GM10266 (cell line): ENCODE data around the gene EHMT1.

Source experiments
- DNase-seq: peaks from one replicate; pipeline ENCODE4 v3.0.0; 2012; ENCODE audit errors: extremely low spot score
- CTCF ChIP-seq: IDR thresholded peaks from 2 replicates; pipeline ENCODE4 v1.5.1; 2012; ENCODE audit warnings: mild to moderate bottlenecking, low read depth; ENCODE audit not compliant: control insufficient read depth, insufficient read depth; ENCODE audit errors: missing control alignments

EHMT1 gene

GRCh38 chr9:137764171-137764671, 145.4 kb downstream of the EHMT1 start:
- TF ChIP-seq CTCF: no peak
- no peak for DNase-seq

GRCh38 chr9:137764981-137765380, 146.2 kb downstream of the EHMT1 start:
- TF ChIP-seq CTCF: no peak

GRCh38 chr9:137765536-137765935, 146.7 kb downstream of the EHMT1 start:
- no peak for DNase-seq
- TF ChIP-seq CTCF: no peak

More at GRCh38 chr9:137764981-137765380, 146.2 kb downstream of the EHMT1 start:
- DNase-seq: no peak

- no peak for TF ChIP-seq CTCF
- DNase-seq: no peak
These were observed 152.8 kb downstream of the EHMT1 start for GRCh38 chr9:137771580-137771979.

- peak; percentile 27 for TF ChIP-seq CTCF
These were observed 153.6 kb downstream of the EHMT1 start for GRCh38 chr9:137772281-137772873.

GRCh38 chr9:137774775-137775386, 156.1 kb downstream of the EHMT1 start:
- no peak for DNase-seq
- no peak for TF ChIP-seq CTCF

More at GRCh38 chr9:137772281-137772873, 153.6 kb downstream of the EHMT1 start:
- peak; percentile 50 for DNase-seq
